GM21529 (cell line): ENCODE data around the gene MTURN.

Experiments used
- ATAC-seq: cut with Tn5 transposase; IDR thresholded peaks from one replicate; pipeline ENCODE4 v1.9.1; 2021; ENCODE audit not compliant: unreplicated experiment

MTURN gene

GRCh38 chr7:30159698-30160143 lies 24.9 kb downstream of the MTURN start:
- ATAC-seq = peak; percentile 30

GRCh38 chr7:30160329-30160728 lies 25.5 kb downstream of the MTURN start:
- ATAC-seq = no peak

GRCh38 chr7:30162133-30162532 lies 27.3 kb downstream of the MTURN start:
- ATAC-seq = no peak

- peak; percentile 31 for ATAC-seq
Measured at GRCh38 chr7:30162622-30163124, 27.9 kb downstream of the MTURN start.

- peak; percentile 30 for ATAC-seq
Measured at GRCh38 chr7:30163231-30163894, 28.6 kb downstream of the MTURN start.

GRCh38 chr7:30164567-30164966 lies 29.8 kb downstream of the MTURN start:
- no peak for ATAC-seq

GRCh38 chr7:30165590-30165989 lies 30.8 kb downstream of the MTURN start:
- no peak for ATAC-seq

GRCh38 chr7:30166155-30166840 lies 31.5 kb downstream of the MTURN start:
- ATAC-seq = no peak

- no peak for ATAC-seq
Measured at GRCh38 chr7:30166841-30167235, 32.1 kb downstream of the MTURN start.

GRCh38 chr7:30167901-30168300 lies 33.1 kb downstream of the MTURN start:
- no peak for ATAC-seq

GRCh38 chr7:30168835-30169573 lies 34.2 kb downstream of the MTURN start:
- ATAC-seq = no peak

GRCh38 chr7:30169579-30169978 lies 34.8 kb downstream of the MTURN start:
- ATAC-seq = no peak

GRCh38 chr7:30170476-30171205 lies 35.9 kb downstream of the MTURN start:
- ATAC-seq = no peak

- ATAC-seq = no peak
Measured at GRCh38 chr7:30171766-30172447, 37.1 kb downstream of the MTURN start.

- ATAC-seq = no peak
Measured at GRCh38 chr7:30172451-30172850, 37.7 kb downstream of the MTURN start.

GRCh38 chr7:30173058-30173897 lies 38.5 kb downstream of the MTURN start:
- no peak for ATAC-seq

- ATAC-seq = no peak
Measured at GRCh38 chr7:30175180-30175579, 40.4 kb downstream of the MTURN start.

- ATAC-seq = no peak
Measured at GRCh38 chr7:30175636-30176147, 40.9 kb downstream of the MTURN start.

- ATAC-seq = no peak
Measured at GRCh38 chr7:30176463-30177109, 41.8 kb downstream of the MTURN start.
